ENCODE measurements around the gene SAP30BP.

DNA sequence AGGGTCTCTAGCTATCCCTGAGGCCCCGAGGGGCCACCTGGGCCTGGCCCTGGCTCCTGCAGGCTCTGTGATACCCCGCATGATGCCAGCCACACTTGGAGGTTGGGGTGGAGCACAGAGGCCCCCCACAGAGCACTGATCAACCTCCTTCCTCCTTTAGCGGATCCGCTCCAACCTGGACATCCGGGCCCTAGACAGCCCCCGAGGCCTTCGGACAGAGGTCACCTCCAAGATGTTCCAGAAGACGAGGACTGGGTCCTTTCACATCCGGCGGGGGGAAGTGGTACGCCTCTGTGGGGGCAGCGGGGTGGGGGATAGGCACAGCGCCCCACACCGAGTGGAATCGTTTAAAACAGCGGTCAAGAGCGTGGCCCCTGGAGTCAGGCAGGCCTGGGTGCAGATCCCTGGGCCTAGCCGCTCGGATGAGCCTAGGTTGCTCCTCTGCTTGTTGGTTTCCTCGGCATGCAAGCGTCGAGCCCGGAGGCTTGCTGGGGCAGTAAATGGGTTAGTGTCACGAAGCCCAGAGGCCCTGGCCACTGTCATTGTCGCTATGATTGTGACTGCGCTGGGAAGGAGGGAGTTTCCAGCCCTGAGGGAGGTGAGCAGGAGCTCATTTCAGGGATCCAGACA is 64.1 kb downstream of the SAP30BP start:
- TF ChIP-seq, protein P1, sequence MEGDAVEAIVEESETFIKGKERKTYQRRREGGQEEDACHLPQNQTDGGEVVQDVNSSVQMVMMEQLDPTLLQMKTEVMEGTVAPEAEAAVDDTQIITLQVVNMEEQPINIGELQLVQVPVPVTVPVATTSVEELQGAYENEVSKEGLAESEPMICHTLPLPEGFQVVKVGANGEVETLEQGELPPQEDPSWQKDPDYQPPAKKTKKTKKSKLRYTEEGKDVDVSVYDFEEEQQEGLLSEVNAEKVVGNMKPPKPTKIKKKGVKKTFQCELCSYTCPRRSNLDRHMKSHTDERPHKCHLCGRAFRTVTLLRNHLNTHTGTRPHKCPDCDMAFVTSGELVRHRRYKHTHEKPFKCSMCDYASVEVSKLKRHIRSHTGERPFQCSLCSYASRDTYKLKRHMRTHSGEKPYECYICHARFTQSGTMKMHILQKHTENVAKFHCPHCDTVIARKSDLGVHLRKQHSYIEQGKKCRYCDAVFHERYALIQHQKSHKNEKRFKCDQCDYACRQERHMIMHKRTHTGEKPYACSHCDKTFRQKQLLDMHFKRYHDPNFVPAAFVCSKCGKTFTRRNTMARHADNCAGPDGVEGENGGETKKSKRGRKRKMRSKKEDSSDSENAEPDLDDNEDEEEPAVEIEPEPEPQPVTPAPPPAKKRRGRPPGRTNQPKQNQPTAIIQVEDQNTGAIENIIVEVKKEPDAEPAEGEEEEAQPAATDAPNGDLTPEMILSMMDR (IDR thresholded peaks at IDR 0.05) = no peak
- TF ChIP-seq POLR2A (IDR thresholded peaks at IDR 0.05) (no peak), EP300 (IDR thresholded peaks at IDR 0.05) (no peak)

All from gastroesophageal sphincter (tissue), 3 donors.